Stomach (tissue), 9 donors: Measurements from ENCODE around the gene HNRNPUL1. TPM values are rescaled to one million over a fixed set of nuclear protein-coding genes. Genes with fewer than 3 reads are reported as not detected.
A peak's percentile ranks its signal among the peaks of the same experiment; 100 is the strongest.

Source experiments
- DNase-seq, 2 donors: peaks; one replicate each; pipeline versions ENCODE4 v3.0.0 to v3.0.0-alpha.2; 2013 to 2019
- H3K27ac ChIP-seq, 5 donors: fragments of 200-600 bp in 4 of 5; sonication (generic) in 4 of 5; one replicate each; pipeline ENCODE4 v1.5.1; 2013 to 2019; ENCODE audit warnings: mild to moderate bottlenecking in 1 of 5, moderate library complexity in 1 of 5
- H3K27me3 ChIP-seq, 3 donors: fragments of 200-600 bp; sonication (generic); one replicate each; pipeline ENCODE4 v1.5.1; 2017 to 2019; ENCODE audit warnings: mixed run types in 1 of 3
- H3K36me3 ChIP-seq, 4 donors: fragments of 200-600 bp; sonication (generic); 1 replicate in 3 of 4; 2 replicates in 1 of 4; pipeline ENCODE4 v1.5.1; 2016 to 2019
- H3K4me1 ChIP-seq, 4 donors: fragments of 200-600 bp; sonication (generic); one replicate each; pipeline ENCODE4 v1.5.1; 2016 to 2019
- H3K4me3 ChIP-seq, 4 donors: fragments of 200-600 bp; sonication (generic) in 3 of 4; one replicate each; pipeline ENCODE4 v1.5.1; 2016 to 2019; ENCODE audit warnings: mild to moderate bottlenecking in 1 of 4
- H3K9me3 ChIP-seq, 4 donors: fragments of 200-600 bp; sonication (generic); one replicate each; pipeline ENCODE4 v1.5.1; 2016 to 2019
- EP300 ChIP-seq: sonication (generic); formaldehyde crosslinking; IDR thresholded peaks from one replicate; pipeline ENCODE4 v1.6.1; 2017; ENCODE audit warnings: antibody characterized with exemption
- POLR2A ChIP-seq, 4 donors: fragments of 450-650 bp; IDR thresholded peaks; one replicate each; pipeline ENCODE4 v1.6.1; 2016; ENCODE audit warnings: antibody characterized with exemption in 4 of 4, control low read depth in 2 of 4, mild to moderate bottlenecking in 1 of 4, moderate library complexity in 1 of 4
- POLR2AphosphoS5 ChIP-seq, 3 donors: sonication (generic); formaldehyde crosslinking; IDR thresholded peaks; one replicate each; pipeline ENCODE4 v1.6.1; 2016; ENCODE audit warnings: antibody characterized with exemption in 3 of 3
- WGBS, 5 donors: extraction: QIAGEN DNeasy Blood & Tissue Kit in 3 of 5; methylation state at CpG; one replicate each; pipeline versions ENCODE4 v1.1.5 to v1.1.7; 2013 to 2018; 5-methylcytosine and 5-hydroxymethylcytosine counted together
- intact Hi-C: fragments of 100-400 bp; cut with DNase I; formaldehyde crosslinking; loops from one replicate; pipeline ENCODE4 v1.15.1; 2023; ENCODE audit warnings: low total_unique reads
- polyA plus RNA-seq, 3 donors: library from polyadenylated mRNA; stranded (reverse); fragments of 200-250 nt; gene quantifications; one replicate each; pipeline ENCODE4 v1.2.3, GENCODE V29; 2013
- total RNA-seq, 5 donors: library from RNA; depleted of rRNA; stranded (reverse); fragments of >200 nt; gene quantifications; one replicate each; pipeline versions ENCODE4 v1.1.0 to v1.2.3, GENCODE V29; 2014 to 2016
- TF ChIP-seq, protein P1 (sequence below), 7 experiments: fragments of 450-650 bp in 4 of 7; fragments of 200-600 bp in 3 of 7; sonication (generic) in 3 of 7; IDR thresholded peaks; one replicate each; pipeline ENCODE4 v1.5.1; 2016 to 2019; ENCODE audit warnings: antibody characterized with exemption in 7 of 7, control low read depth in 2 of 7, mild to moderate bottlenecking in 1 of 7
- donor health status: healthy with polysubstance abuse.
- donor health status: Bipolar disorder and iron deficiency.
- donor health status: healthy.

The HNRNPUL1 gene
- total and polyA plus RNA-seq, 8 donors, result 47.8 to 319 (median 91.8) TPM

DNA sequence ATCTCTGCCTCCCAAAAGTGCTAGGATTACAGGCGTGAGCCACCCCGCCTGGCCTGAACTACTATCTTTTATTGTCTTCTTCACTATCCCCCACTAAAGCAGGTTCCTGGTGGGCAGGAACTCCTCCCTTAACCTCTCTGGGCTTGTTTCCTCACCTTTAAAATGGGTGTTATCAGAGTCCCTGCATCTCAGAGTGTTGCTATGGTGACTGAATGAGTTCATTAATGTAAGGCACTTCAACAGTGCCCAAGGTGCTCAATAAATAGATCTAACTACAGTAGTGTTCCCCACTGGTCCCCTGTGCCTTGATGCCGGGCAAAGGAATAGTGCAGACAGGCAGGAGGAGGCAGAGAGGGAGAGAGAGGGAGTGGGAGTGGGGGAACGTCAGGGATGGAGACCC lies 66.3 kb downstream of the HNRNPUL1 start:
- H3K36me3 ChIP-seq, result peaks cover 13 to 58% (median 43%) of the 10 kb centered on the region in 4 donors
- 66 to 86% (median 81%) methylated on average over 3 to 4 of the region's 4 CpGs for WGBS, 5 donors
- no peak overlapping the region for H3K4me3 ChIP-seq

DNA sequence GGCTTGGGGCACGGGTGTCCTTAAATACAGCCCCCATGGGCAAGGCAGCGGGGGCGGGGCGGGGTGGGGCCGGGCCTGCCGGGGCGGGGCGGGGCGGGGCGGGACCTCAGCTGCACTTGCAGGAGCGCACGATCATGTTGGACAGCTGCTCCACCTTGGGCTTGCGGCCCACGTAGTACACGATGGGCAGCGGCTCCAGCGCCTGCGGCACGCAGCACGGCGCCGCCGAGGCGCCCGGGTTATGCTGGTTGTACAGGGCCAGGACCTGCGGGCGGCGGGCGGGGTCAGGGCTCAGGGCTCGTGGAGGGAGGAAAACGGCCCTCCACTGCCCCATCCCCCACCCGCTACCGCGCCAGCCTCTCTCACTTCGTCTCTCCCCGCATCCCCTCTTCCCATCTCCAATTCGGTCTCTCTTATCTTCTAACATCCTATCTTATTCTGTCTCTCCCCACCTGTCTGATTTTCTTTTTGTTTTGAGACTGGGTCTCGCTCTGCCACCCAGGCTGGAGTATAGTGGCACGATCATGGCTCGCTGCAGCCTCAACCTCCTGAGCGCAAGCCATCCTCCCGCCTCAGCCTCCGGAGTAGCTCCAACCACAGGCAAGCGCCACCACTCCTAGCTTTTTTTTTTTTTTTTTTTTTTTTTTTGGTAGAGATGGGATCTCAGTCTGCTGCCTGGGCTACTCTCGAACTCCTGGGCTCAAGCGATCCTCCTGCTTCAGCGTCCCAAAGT lies 66.9 kb downstream of the HNRNPUL1 start:
- TF ChIP-seq POLR2AphosphoS5 (IDR thresholded peaks at IDR 0.05) (no peak), EP300 (no peak), POLR2A (IDR thresholded peaks at IDR 0.05) (no peak)
- TF ChIP-seq, protein P1, sequence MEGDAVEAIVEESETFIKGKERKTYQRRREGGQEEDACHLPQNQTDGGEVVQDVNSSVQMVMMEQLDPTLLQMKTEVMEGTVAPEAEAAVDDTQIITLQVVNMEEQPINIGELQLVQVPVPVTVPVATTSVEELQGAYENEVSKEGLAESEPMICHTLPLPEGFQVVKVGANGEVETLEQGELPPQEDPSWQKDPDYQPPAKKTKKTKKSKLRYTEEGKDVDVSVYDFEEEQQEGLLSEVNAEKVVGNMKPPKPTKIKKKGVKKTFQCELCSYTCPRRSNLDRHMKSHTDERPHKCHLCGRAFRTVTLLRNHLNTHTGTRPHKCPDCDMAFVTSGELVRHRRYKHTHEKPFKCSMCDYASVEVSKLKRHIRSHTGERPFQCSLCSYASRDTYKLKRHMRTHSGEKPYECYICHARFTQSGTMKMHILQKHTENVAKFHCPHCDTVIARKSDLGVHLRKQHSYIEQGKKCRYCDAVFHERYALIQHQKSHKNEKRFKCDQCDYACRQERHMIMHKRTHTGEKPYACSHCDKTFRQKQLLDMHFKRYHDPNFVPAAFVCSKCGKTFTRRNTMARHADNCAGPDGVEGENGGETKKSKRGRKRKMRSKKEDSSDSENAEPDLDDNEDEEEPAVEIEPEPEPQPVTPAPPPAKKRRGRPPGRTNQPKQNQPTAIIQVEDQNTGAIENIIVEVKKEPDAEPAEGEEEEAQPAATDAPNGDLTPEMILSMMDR (IDR thresholded peaks at IDR 0.05), result no peak
- peak in 1 of 2 donors; percentile 70 for DNase-seq
- Histone ChIP-seq H3K27me3 (no peaks in the 10 kb centered on the region), H3K36me3 (peaks cover 13 to 62% (median 46%) of the 10 kb centered on the region in 4 donors), H3K4me1 (peaks cover 32 to 84% (median 39%) of the 10 kb centered on the region in 4 donors), H3K4me3 (no peak overlapping the region), H3K27ac (no peak overlapping the region), H3K9me3 (no peaks in the 10 kb centered on the region)
- WGBS, 5 donors, result 39 to 72% (median 56%) methylated on average over 33 to 47 of the region's 47 CpGs
- intact Hi-C loops, result no loop called here

More for the DNA sequence above, 66.3 kb downstream of the HNRNPUL1 start:
- H3K9me3 ChIP-seq, result no peaks in the 10 kb centered on the region
- peaks cover 38 to 89% (median 46%) of the 10 kb centered on the region in 4 donors for H3K4me1 ChIP-seq
- TF ChIP-seq POLR2A (IDR thresholded peaks at IDR 0.05) (no peak), EP300 (no peak), POLR2AphosphoS5 (IDR thresholded peaks at IDR 0.05) (no peak)
- no peaks in the 10 kb centered on the region for H3K27me3 ChIP-seq
- peak in 1 of 2 donors; percentile 8 for DNase-seq
- intact Hi-C loops, result no loop called here
- peak overlapping the region in 2 of 5 donors; percentile 8 to 17 for H3K27ac ChIP-seq

DNA sequence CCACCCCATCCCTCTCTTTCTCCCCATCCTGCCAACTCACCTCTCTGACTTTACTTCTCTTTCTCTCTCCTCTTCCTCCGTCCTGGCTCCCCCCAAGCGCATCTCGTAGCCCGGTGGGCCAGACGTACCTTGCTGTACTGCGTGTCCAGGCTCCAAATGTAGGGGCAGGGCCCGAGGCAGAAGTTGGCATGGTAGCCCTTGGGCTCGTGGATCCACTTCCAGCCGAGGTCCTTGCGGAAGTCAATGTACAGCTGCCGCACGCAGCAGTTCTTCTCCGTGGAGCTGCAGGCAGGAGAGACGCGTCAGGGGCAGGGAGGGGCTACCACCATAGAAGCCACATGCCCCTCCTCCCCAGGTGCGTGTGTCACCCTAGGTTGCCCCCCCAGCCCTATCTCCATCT lies 67.8 kb downstream of the HNRNPUL1 start:
- no peaks in the 10 kb centered on the region for H3K9me3 ChIP-seq
- peak in 1 of 2 donors; percentile 36 for DNase-seq
- no peak overlapping the region for H3K4me3 ChIP-seq
- peaks cover 23 to 75% (median 30%) of the 10 kb centered on the region in 4 donors for H3K4me1 ChIP-seq
- H3K27ac ChIP-seq, result no peak overlapping the region
- no peak for TF ChIP-seq EP300
- no peak for TF ChIP-seq POLR2AphosphoS5 (IDR thresholded peaks at IDR 0.05)
- TF ChIP-seq POLR2A (IDR thresholded peaks at IDR 0.05), result no peak
- TF ChIP-seq, protein P1 (IDR thresholded peaks at IDR 0.05), result no peak
- no peaks in the 10 kb centered on the region for H3K27me3 ChIP-seq
- intact Hi-C loops, result no loop called here
- WGBS, 5 donors, result 66 to 82% (median 70%) methylated on average over 14 to 16 of the region's 16 CpGs
- peaks cover 13 to 70% (median 50%) of the 10 kb centered on the region in 4 donors for H3K36me3 ChIP-seq

DNA sequence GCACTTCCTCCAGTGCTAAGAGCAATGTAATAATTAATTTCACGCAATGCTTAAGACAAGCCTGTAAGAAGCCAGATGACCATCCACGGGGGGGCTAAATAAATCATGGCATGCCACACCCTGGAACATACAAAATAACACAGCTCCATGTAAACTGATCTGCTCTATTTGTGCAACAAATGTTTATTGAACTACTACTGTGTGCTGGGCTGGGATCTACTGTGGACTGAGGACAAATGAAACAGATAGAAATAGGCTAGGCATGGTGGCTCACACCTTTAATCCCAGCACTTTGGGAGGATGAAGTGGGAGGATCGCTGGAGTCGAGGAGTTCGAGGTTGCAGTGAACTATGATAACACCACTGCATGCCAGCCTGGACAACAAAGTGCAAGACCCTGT lies 68.3 kb downstream of the HNRNPUL1 start:
- TF ChIP-seq POLR2AphosphoS5 (IDR thresholded peaks at IDR 0.05) (no peak), POLR2A (IDR thresholded peaks at IDR 0.05) (no peak), EP300 (no peak)
- TF ChIP-seq, protein P1 (IDR thresholded peaks at IDR 0.05), result no peak
- intact Hi-C loops, result no loop called here
- WGBS, 5 donors, result 63 to 77% (median 71%) methylated on average over 5 of the region's 5 CpGs

More for the DNA sequence above, 68.3 kb downstream of the HNRNPUL1 start:
- Histone ChIP-seq H3K4me1 (peaks cover 18 to 70% (median 26%) of the 10 kb centered on the region in 4 donors), H3K27me3 (no peaks in the 10 kb centered on the region), H3K9me3 (no peaks in the 10 kb centered on the region), H3K4me3 (no peak overlapping the region), H3K27ac (no peak overlapping the region), H3K36me3 (peaks cover 13 to 74% (median 55%) of the 10 kb centered on the region in 4 donors)
- no peak for DNase-seq
